IMR-90 (cell line): ENCODE results near the gene YPEL1. TPM values are rescaled to one million over a fixed set of nuclear protein-coding genes. Genes with fewer than 3 reads are reported as not detected.

Source experiments
- ATAC-seq: fragments of 200-7000 bp; cut with Tn5 transposase; 2 replicates; pipeline ENCODE4 v1.9.1; 2020; ENCODE audit warnings: low read depth, mild to moderate bottlenecking, moderate library complexity
- BruUV-seq: library from RNA; stranded (reverse); fragments of 400-500 nt; replicated peaks from 2 replicates; lab custom pipeline; 2021; lab: Mats Ljungman, UMichigan
- CTCF ChIA-PET: fragments of 300-600 bp; formaldehyde crosslinking; extraction: SDS; loops from one replicate; lab custom pipeline; 2021; ENCODE audit warnings: antibody characterized with exemption; lab: Yijun Ruan, JAX
- POLR2A ChIA-PET: fragments of 300-600 bp; sonication (Branson Sonifier 250); formaldehyde crosslinking; loops from one replicate; lab custom pipeline; 2022; ENCODE audit warnings: antibody characterized with exemption; ENCODE audit not compliant: unreplicated experiment; lab: Charles Lee
- DNase-seq: peaks from one replicate; pipeline ENCODE4 v3.0.0; 2013
- H2AFZ ChIP-seq: replicated peaks from 2 replicates; pipeline ENCODE3; 2013; ENCODE audit warnings: low read length, mild to moderate bottlenecking; ENCODE audit not compliant: poor library complexity
- H2AK5ac ChIP-seq: 2 replicates; pipeline ENCODE4 v1.6.1; 2013; ENCODE audit warnings: low read depth, low read length, inconsistent platforms
- H2AK9ac ChIP-seq: replicated peaks from 2 replicates; pipeline ENCODE3; 2013; ENCODE audit warnings: mild to moderate bottlenecking, low read depth, low read length, moderate library complexity; ENCODE audit not compliant: poor library complexity
- H2BK120ac ChIP-seq: 2 replicates; pipeline ENCODE4 v1.6.1; 2013; ENCODE audit warnings: low read depth, low read length, inconsistent platforms
- H2BK15ac ChIP-seq: 3 replicates; pipeline ENCODE4 v1.6.1; 2013; ENCODE audit warnings: low read depth, low read length, inconsistent platforms
- H2BK20ac ChIP-seq: 2 replicates; pipeline ENCODE4 v1.6.1; 2013; ENCODE audit warnings: low read depth, mild to moderate bottlenecking, inconsistent platforms, low read length, moderate library complexity
- H2BK5ac ChIP-seq: 2 replicates; pipeline ENCODE4 v1.6.1; 2013; ENCODE audit warnings: mild to moderate bottlenecking, low read depth, low read length, inconsistent platforms; ENCODE audit not compliant: poor library complexity, severe bottlenecking
- H3K14ac ChIP-seq: replicated peaks from 2 replicates; pipeline ENCODE4 v1.6.1; 2013; ENCODE audit warnings: low read depth, low read length, inconsistent platforms
- H3K18ac ChIP-seq: 2 replicates; pipeline ENCODE4 v1.6.1; 2013; ENCODE audit warnings: low read depth, low read length, control low read depth
- H3K23ac ChIP-seq: 2 replicates; pipeline ENCODE4 v1.6.1; 2013; ENCODE audit warnings: low read depth, low read length, inconsistent platforms
- H3K27ac ChIP-seq: 2 replicates; pipeline ENCODE4 v1.5.1; 2013; ENCODE audit warnings: mild to moderate bottlenecking, control low read depth, low read length; ENCODE audit not compliant: insufficient read depth
- H3K27me3 ChIP-seq: 2 replicates; pipeline ENCODE4 v1.6.1; 2013; ENCODE audit warnings: low read length; ENCODE audit not compliant: control insufficient read depth, insufficient read depth
- H3K36me3 ChIP-seq: 2 replicates; pipeline ENCODE4 v1.6.1; 2013; ENCODE audit warnings: low read length, mixed read lengths; ENCODE audit not compliant: control insufficient read depth, insufficient read depth
- H3K4ac ChIP-seq: 2 replicates; pipeline ENCODE4 v1.6.1; 2013; ENCODE audit warnings: low read depth, low read length, inconsistent platforms
- H3K4me1 ChIP-seq: 2 replicates; pipeline ENCODE4 v1.6.1; 2013; ENCODE audit warnings: low read length, mixed read lengths; ENCODE audit not compliant: control insufficient read depth, insufficient read depth
- H3K4me2 ChIP-seq: 2 replicates; pipeline ENCODE4 v1.6.1; 2013; ENCODE audit warnings: low read depth, mild to moderate bottlenecking, control low read depth, low read length, moderate library complexity
- H3K4me3 ChIP-seq: 2 replicates; pipeline ENCODE4 v1.5.1; 2013; ENCODE audit warnings: low read depth, mild to moderate bottlenecking, control low read depth, low read length, moderate library complexity; ENCODE audit not compliant: insufficient read depth
- H3K56ac ChIP-seq: 2 replicates; pipeline ENCODE4 v1.6.1; 2013; ENCODE audit warnings: low read length, inconsistent platforms; ENCODE audit not compliant: insufficient read depth; ENCODE audit errors: extremely low read depth
- H3K79me1 ChIP-seq, 2 experiments: 2 replicates each; pipeline ENCODE4 v1.6.1; 2013; ENCODE audit warnings: low read length in 2 of 2, inconsistent platforms in 1 of 2, low read depth in 1 of 2
- H3K9ac ChIP-seq: 2 replicates; pipeline ENCODE4 v1.6.1; 2013; ENCODE audit warnings: low read depth, low read length, control low read depth
- H3K9me1 ChIP-seq: 2 replicates; pipeline ENCODE4 v1.6.1; 2013; ENCODE audit warnings: low read length, inconsistent platforms; ENCODE audit not compliant: insufficient read depth
- H3K9me3 ChIP-seq: 2 replicates; pipeline ENCODE4 v1.6.1; 2013; ENCODE audit warnings: low read length; ENCODE audit not compliant: control insufficient read depth, insufficient read depth
- H4K20me1 ChIP-seq: 2 replicates; pipeline ENCODE4 v1.6.1; 2013; ENCODE audit warnings: low read length, inconsistent platforms; ENCODE audit not compliant: insufficient read depth
- H4K5ac ChIP-seq: 2 replicates; pipeline ENCODE4 v1.6.1; 2013; ENCODE audit warnings: mild to moderate bottlenecking, low read depth, low read length, control low read depth
- H4K8ac ChIP-seq, 2 experiments: 2 replicates each; pipeline ENCODE4 v1.6.1; 2013; ENCODE audit warnings: low read depth in 2 of 2, low read length in 2 of 2, control low read depth in 1 of 2, inconsistent platforms in 1 of 2
- H4K91ac ChIP-seq: 2 replicates; pipeline ENCODE4 v1.6.1; 2013; ENCODE audit warnings: low read depth, low read length, inconsistent platforms; ENCODE audit not compliant: insufficient read depth
- BHLHE40 ChIP-seq: fragments of 150-350 bp; IDR thresholded peaks from 2 replicates; pipeline ENCODE4 v1.6.1; 2016; ENCODE audit warnings: mild to moderate bottlenecking, low read depth, low read length
- CEBPB ChIP-seq: IDR thresholded peaks from 2 replicates; pipeline ENCODE4 v1.6.1; 2012; ENCODE audit warnings: low read depth, low read length, improper control_type of control experiment
- CHD1 ChIP-seq: IDR thresholded peaks from 2 replicates; pipeline ENCODE4 v1.6.1; 2012; ENCODE audit warnings: low read depth, low read length, improper control_type of control experiment
- FOS ChIP-seq: fragments of 150-350 bp; IDR thresholded peaks from 2 replicates; pipeline ENCODE4 v1.6.1; 2016; ENCODE audit warnings: low read depth, low read length
- MAFK ChIP-seq: IDR thresholded peaks from 2 replicates; pipeline ENCODE4 v1.6.1; 2012; ENCODE audit warnings: low read depth, low read length, improper control_type of control experiment
- MAZ ChIP-seq: IDR thresholded peaks from 2 replicates; pipeline ENCODE4 v1.6.1; 2012; ENCODE audit warnings: low read depth, mild to moderate bottlenecking, low read length, improper control_type of control experiment, moderate library complexity, borderline replicate concordance
- MXI1 ChIP-seq: IDR thresholded peaks from 2 replicates; pipeline ENCODE4 v1.6.1; 2012; ENCODE audit warnings: low read depth, mild to moderate bottlenecking, low read length, moderate library complexity, borderline replicate concordance
- NFE2L2 ChIP-seq: fragments of 150-350 bp; IDR thresholded peaks from 2 replicates; pipeline ENCODE4 v1.6.1; 2016; ENCODE audit warnings: low read depth, mild to moderate bottlenecking, low read length
- POLR2A ChIP-seq: IDR thresholded peaks from 2 replicates; pipeline ENCODE4 v1.6.1; 2012; ENCODE audit warnings: mild to moderate bottlenecking, low read depth, low read length
- RAD21 ChIP-seq: IDR thresholded peaks from 2 replicates; pipeline ENCODE4 v1.6.1; 2012; ENCODE audit warnings: low read length, improper control_type of control experiment
- RCOR1 ChIP-seq: IDR thresholded peaks from 2 replicates; pipeline ENCODE4 v1.6.1; 2012; ENCODE audit warnings: mild to moderate bottlenecking, low read length, improper control_type of control experiment; ENCODE audit not compliant: insufficient replicate concordance
- RFX5 ChIP-seq: IDR thresholded peaks from 2 replicates; pipeline ENCODE4 v1.8.0; 2012; ENCODE audit warnings: low read depth, mild to moderate bottlenecking, low read length, moderate library complexity
- SMC3 ChIP-seq: fragments of 150-350 bp; IDR thresholded peaks from 2 replicates; pipeline ENCODE4 v1.6.1; 2016; ENCODE audit warnings: low read depth, mild to moderate bottlenecking, antibody characterized with exemption, low read length, moderate library complexity
- WGBS, 2 experiments: methylation state at CpG; one replicate each; pipeline versions ENCODE4 v1.1.5 to v1.1.7; 2013; ENCODE audit warnings: missing lambda C conversion rate in 2 of 2; ENCODE audit not compliant: insufficient read length in 1 of 2; ENCODE audit errors: extremely low coverage in 2 of 2; 5-methylcytosine and 5-hydroxymethylcytosine counted together
- dilution Hi-C: fragments of 300-500 bp; cut with HindIII; formaldehyde crosslinking; loops from one replicate; pipeline ENCODE4 v1.14.3; 2018; ENCODE audit warnings: low sequenced_read_pairs; ENCODE audit not compliant: unreplicated experiment
- in situ Hi-C: fragments of 300-500 bp; cut with MboI; formaldehyde crosslinking; loops from 3 replicates; pipeline ENCODE4 v1.14.3; 2019; ENCODE audit warnings: low sequenced_read_pairs, inconsistent platforms, mixed read lengths
- intact Hi-C: fragments of 100-400 bp; cut with micrococcal nuclease; formaldehyde crosslinking; loops from 2 replicates; pipeline ENCODE4 v1.10.0; 2022
- polyA plus RNA-seq, 3 experiments: library from polyadenylated mRNA; depleted of rRNA; stranded (reverse); fragments of >200 nt; gene quantifications; 2 replicates each; pipeline ENCODE4 v1.2.3, GENCODE V29; 2012; ENCODE audit warnings: low replicate concordance in 1 of 3
- total RNA-seq: library from RNA; depleted of rRNA; stranded (reverse); fragments of >200 nt; gene quantifications from 2 replicates; pipeline ENCODE4 v1.2.3, GENCODE V29; 2012
- TF ChIP-seq, protein P1 (sequence below): fragments of 150-350 bp; IDR thresholded peaks from 2 replicates; pipeline ENCODE4 v1.6.1; 2017; ENCODE audit warnings: mild to moderate bottlenecking, antibody characterized with exemption, low read length, low read depth
- TF ChIP-seq, protein P2 (sequence below): conservative IDR thresholded peaks from 2 replicates; pipeline ENCODE4 v1.5.1; 2012; ENCODE audit warnings: mild to moderate bottlenecking, low read depth, low read length, improper control_type of control experiment
- TF ChIP-seq, protein P3 (sequence below): fragments of 150-350 bp; IDR thresholded peaks from 2 replicates; pipeline ENCODE4 v1.6.1; 2016; ENCODE audit warnings: low read depth, mild to moderate bottlenecking, low read length, moderate library complexity, borderline replicate concordance

The YPEL1 gene
- total and polyA plus RNA-seq, 2 of the 4 experiments (the other 2 are of a cell fraction) = 0.72 to 1.3 TPM

DNA sequence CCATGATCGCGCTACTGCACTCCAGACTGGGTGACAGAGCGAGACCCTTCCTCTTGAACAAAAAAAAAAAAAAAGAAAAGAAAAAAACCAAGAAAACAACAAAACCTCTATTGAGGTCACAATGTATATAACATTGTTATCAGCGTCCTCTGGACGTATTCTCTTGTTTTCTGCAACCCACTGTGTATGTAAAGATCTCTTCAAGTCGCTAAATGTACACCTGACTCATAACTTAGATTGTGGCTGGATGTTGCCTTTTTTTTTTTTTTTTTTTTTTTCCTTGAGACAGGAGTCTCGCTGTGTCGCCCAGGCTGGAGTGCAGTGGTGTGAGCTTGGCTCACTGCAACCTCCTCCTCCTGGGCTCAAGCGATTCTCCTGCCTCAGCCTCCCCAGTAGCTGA, 1.4 kb upstream of the YPEL1 start:
- no TSS peak for BruUV-seq
- no peak overlapping the region for H4K5ac ChIP-seq
- no CpG with 5 or more reads among the region's 9 CpGs for WGBS, 2 experiments
- H4K8ac ChIP-seq = no peak overlapping the region
- H2BK120ac ChIP-seq = no peak overlapping the region
- peaks cover 2% of the 10 kb centered on the region; the same call in 1 of the 2 replicates for H3K4me1 ChIP-seq
- dilution Hi-C loops (no loop called here), intact Hi-C loops (no loop called here), in situ Hi-C loops (no loop called here)
- no peak overlapping the region for H4K91ac ChIP-seq
- ATAC-seq (no peak), DNase-seq (no peak)
- no peak overlapping the region for H2BK15ac ChIP-seq
- H2BK5ac ChIP-seq = no peak overlapping the region
- H2AK5ac ChIP-seq = no peak overlapping the region
- 0 out of 2 replicates have a peak, but pooled peaks cover 2% of the 10 kb centered on the region for H3K27me3 ChIP-seq
- no peak overlapping the region for H3K18ac ChIP-seq
- H3K36me3 ChIP-seq = no peaks in the 10 kb centered on the region
- H3K4me3 ChIP-seq = no peak overlapping the region
- ChIA-PET POLR2A (no interaction called here), CTCF (interaction anchor here (0.7 kb wide), 1 partner anchor 38 kb away, joined by 3 read pairs; no protein-coding TSS in a partner anchor)
- no peak overlapping the region for H3K4me2 ChIP-seq
- H3K56ac ChIP-seq = no peak overlapping the region
- no peak overlapping the region for H2BK20ac ChIP-seq
- H2AK9ac ChIP-seq = no peak overlapping the region
- H3K9me3 ChIP-seq = no peaks in the 10 kb centered on the region
- H3K14ac ChIP-seq = no peak overlapping the region
- no peak overlapping the region for H3K23ac ChIP-seq
- H3K4ac ChIP-seq = no peak overlapping the region
- no peaks in the 10 kb centered on the region for H3K79me1 ChIP-seq
- no peak overlapping the region for H2AFZ ChIP-seq
- peaks cover 3% of the 10 kb centered on the region; the same call in 1 of the 2 replicates for H3K9me1 ChIP-seq
- TF ChIP-seq, protein P1, sequence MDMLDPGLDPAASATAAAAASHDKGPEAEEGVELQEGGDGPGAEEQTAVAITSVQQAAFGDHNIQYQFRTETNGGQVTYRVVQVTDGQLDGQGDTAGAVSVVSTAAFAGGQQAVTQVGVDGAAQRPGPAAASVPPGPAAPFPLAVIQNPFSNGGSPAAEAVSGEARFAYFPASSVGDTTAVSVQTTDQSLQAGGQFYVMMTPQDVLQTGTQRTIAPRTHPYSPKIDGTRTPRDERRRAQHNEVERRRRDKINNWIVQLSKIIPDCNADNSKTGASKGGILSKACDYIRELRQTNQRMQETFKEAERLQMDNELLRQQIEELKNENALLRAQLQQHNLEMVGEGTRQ = no peak
- TF ChIP-seq MAFK (no peak), CEBPB (no peak), NFE2L2 (no peak), FOS (no peak), BHLHE40 (no peak), SMC3 (no peak), MAZ (no peak), CHD1 (no peak), RCOR1 (no peak), RAD21 (no peak), POLR2A (no peak), MXI1 (no peak), RFX5 (no peak)
- TF ChIP-seq, protein P2, sequence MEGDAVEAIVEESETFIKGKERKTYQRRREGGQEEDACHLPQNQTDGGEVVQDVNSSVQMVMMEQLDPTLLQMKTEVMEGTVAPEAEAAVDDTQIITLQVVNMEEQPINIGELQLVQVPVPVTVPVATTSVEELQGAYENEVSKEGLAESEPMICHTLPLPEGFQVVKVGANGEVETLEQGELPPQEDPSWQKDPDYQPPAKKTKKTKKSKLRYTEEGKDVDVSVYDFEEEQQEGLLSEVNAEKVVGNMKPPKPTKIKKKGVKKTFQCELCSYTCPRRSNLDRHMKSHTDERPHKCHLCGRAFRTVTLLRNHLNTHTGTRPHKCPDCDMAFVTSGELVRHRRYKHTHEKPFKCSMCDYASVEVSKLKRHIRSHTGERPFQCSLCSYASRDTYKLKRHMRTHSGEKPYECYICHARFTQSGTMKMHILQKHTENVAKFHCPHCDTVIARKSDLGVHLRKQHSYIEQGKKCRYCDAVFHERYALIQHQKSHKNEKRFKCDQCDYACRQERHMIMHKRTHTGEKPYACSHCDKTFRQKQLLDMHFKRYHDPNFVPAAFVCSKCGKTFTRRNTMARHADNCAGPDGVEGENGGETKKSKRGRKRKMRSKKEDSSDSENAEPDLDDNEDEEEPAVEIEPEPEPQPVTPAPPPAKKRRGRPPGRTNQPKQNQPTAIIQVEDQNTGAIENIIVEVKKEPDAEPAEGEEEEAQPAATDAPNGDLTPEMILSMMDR = no peak
- TF ChIP-seq, protein P3, sequence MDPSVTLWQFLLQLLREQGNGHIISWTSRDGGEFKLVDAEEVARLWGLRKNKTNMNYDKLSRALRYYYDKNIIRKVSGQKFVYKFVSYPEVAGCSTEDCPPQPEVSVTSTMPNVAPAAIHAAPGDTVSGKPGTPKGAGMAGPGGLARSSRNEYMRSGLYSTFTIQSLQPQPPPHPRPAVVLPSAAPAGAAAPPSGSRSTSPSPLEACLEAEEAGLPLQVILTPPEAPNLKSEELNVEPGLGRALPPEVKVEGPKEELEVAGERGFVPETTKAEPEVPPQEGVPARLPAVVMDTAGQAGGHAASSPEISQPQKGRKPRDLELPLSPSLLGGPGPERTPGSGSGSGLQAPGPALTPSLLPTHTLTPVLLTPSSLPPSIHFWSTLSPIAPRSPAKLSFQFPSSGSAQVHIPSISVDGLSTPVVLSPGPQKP = no peak
- no peaks in the 10 kb centered on the region; the same call in 1 of the 2 replicates for H4K20me1 ChIP-seq
- H3K27ac ChIP-seq = no peak overlapping the region
- H3K9ac ChIP-seq = no peak overlapping the region
